ENCODE measurements around the gene HOXD1.

- no peak for TF ChIP-seq POLR2A (IDR thresholded peaks at IDR 0.05; ENCODE audit: low read depth, low read length)
- no peak for TF ChIP-seq POLR2AphosphoS5 (IDR thresholded peaks at IDR 0.05; ENCODE audit: low read depth, low read length)
These were observed 28.7 kb upstream of the HOXD1 start for GRCh38 chr2:176159663-176160250.

Measured in GM12892 (cell line).